ENCODE measurements around the gene PITPNC1. TPM values are rescaled to one million over a fixed set of nuclear protein-coding genes. Genes with fewer than 3 reads are reported as not detected.

The PITPNC1 gene
- total RNA-seq, 1 experiment from 2014 or later = 37.5 TPM

DNA sequence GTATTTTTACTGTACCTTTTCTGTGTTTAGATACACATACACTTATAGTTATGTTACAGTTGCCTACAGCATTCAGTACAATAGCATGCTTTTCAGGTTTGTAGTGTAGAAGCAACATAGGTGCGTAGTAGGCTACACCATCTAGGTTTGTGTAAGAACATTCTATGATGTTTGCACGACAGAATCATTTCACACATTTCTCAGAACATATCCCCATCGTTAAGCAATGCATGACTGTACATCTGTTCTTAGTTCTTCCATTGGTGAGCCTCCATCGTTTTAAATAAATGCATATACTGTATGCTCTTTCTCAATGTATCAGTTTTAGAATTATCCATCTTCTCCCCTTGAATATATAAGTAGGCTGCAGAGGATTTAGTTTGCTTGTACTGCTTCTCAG, 122.6 kb downstream of the PITPNC1 start:
- Histone ChIP-seq H2BK120ac (ENCODE audit: low read depth, low read length, poor library complexity, severe bottlenecking) (no peak overlapping the region), H3K14ac (ENCODE audit: insufficient read depth, low read length) (no peak overlapping the region), H3K79me2 (ENCODE audit: insufficient read depth, low read length) (peaks cover 7% of the 10 kb centered on the region; the same call in 1 of the 2 replicates)

More for the DNA sequence above, 122.6 kb downstream of the PITPNC1 start:
- H4K20me1 ChIP-seq (ENCODE audit: control insufficient read depth, insufficient read depth, insufficient read length) = no peaks in the 10 kb centered on the region
- no peak overlapping the region for H3T11ph ChIP-seq (ENCODE audit: low read length)
- H3K27me3 Mint-ChIP-seq (ENCODE audit: low read depth) = no peaks in the 10 kb centered on the region
- H3K4me1 Mint-ChIP-seq = peaks cover 25 to 33% of the 10 kb centered on the region in 2 experiments
- H4K8ac ChIP-seq (replicated peaks; ENCODE audit: insufficient read length, low read depth, low read length) = no peak overlapping the region
- peaks cover 12% of the 10 kb centered on the region for H3K4me1 ChIP-seq (ENCODE audit: insufficient read depth, low read length)
- no peak overlapping the region for H4K91ac ChIP-seq (ENCODE audit: insufficient read length, low read depth, low read length)
- H3K4me2 ChIP-seq (ENCODE audit: insufficient read depth, insufficient read length, low read length) = no peak overlapping the region
- H4K5ac ChIP-seq (ENCODE audit: insufficient read length, low read depth, low read length) = no peak overlapping the region
- H2BK12ac ChIP-seq (ENCODE audit: insufficient read length, low read depth, low read length) = no peak overlapping the region
- H3K27me3 ChIP-seq (ENCODE audit: insufficient read depth, low read length) = no peaks in the 10 kb centered on the region
- TF ChIP-seq, protein P1, sequence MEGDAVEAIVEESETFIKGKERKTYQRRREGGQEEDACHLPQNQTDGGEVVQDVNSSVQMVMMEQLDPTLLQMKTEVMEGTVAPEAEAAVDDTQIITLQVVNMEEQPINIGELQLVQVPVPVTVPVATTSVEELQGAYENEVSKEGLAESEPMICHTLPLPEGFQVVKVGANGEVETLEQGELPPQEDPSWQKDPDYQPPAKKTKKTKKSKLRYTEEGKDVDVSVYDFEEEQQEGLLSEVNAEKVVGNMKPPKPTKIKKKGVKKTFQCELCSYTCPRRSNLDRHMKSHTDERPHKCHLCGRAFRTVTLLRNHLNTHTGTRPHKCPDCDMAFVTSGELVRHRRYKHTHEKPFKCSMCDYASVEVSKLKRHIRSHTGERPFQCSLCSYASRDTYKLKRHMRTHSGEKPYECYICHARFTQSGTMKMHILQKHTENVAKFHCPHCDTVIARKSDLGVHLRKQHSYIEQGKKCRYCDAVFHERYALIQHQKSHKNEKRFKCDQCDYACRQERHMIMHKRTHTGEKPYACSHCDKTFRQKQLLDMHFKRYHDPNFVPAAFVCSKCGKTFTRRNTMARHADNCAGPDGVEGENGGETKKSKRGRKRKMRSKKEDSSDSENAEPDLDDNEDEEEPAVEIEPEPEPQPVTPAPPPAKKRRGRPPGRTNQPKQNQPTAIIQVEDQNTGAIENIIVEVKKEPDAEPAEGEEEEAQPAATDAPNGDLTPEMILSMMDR (conservative IDR thresholded peaks at IDR 0.05) = no peak
- H3K4me3 Mint-ChIP-seq = no peak overlapping the region
- H3K56ac ChIP-seq (ENCODE audit: insufficient read length, low read depth, low read length) = no peak overlapping the region
- peaks cover 4 to 6% (median 5%) of the 10 kb centered on the region in 3 experiments for H3K36me3 Mint-ChIP-seq (ENCODE audit: insufficient read depth in 1 of 3, low read depth in 3 of 3)
- no peak overlapping the region for H3K27ac Mint-ChIP-seq
- no peak overlapping the region for H3K23ac ChIP-seq (ENCODE audit: insufficient read length, low read depth, low read length)
- no peaks in the 10 kb centered on the region for H3K23me2 ChIP-seq (ENCODE audit: insufficient read length, low read depth, low read length, poor library complexity, severe bottlenecking)
- no peak overlapping the region for H3K4ac ChIP-seq (ENCODE audit: low read depth, low read length)
- no peak overlapping the region for H2AFZ ChIP-seq (ENCODE audit: low read length)
- no peak overlapping the region for H2BK15ac ChIP-seq (ENCODE audit: low read depth, low read length)
- whole genome bisulfite sequencing (ENCODE audit: extremely low coverage, insufficient read length, low lambda C conversion rate) = no CpG with 5 or more reads among the region's 4 CpGs
- H2AK5ac ChIP-seq (ENCODE audit: insufficient read length, low read length) = no peak overlapping the region
- H2BK20ac ChIP-seq (ENCODE audit: low read depth, low read length, poor library complexity, severe bottlenecking) = no peak overlapping the region
- DNase-seq = no peak
- peaks cover 3 to 4% of the 10 kb centered on the region in 2 experiments; a peak in 2 of 5 replicates for H3K9me3 Mint-ChIP-seq
- H3K9me3 ChIP-seq (ENCODE audit: control insufficient read depth, low read depth, low read length) = no peaks in the 10 kb centered on the region
- H3K79me1 ChIP-seq (ENCODE audit: insufficient read depth, low read depth, low read length, poor library complexity, severe bottlenecking) = no peaks in the 10 kb centered on the region
- no peak overlapping the region for H2BK5ac ChIP-seq (ENCODE audit: insufficient read length, low read length)
- no peak overlapping the region for H3K27ac ChIP-seq (ENCODE audit: insufficient read length, low read depth, low read length)
- H3K9ac ChIP-seq (ENCODE audit: extremely low read depth, insufficient read length, low read length) = no peak overlapping the region
- no peak overlapping the region for H3K18ac ChIP-seq (ENCODE audit: insufficient read length, low read depth, low read length)

Data from H9 (cell line).